ENCODE data around the gene PDP2.
"Not testable (repeated sequence)": the region's sequence is repeated elsewhere in the genome, so short reads cannot be mapped to it uniquely, and the experiment has no call there.

PDP2 gene

DNA sequence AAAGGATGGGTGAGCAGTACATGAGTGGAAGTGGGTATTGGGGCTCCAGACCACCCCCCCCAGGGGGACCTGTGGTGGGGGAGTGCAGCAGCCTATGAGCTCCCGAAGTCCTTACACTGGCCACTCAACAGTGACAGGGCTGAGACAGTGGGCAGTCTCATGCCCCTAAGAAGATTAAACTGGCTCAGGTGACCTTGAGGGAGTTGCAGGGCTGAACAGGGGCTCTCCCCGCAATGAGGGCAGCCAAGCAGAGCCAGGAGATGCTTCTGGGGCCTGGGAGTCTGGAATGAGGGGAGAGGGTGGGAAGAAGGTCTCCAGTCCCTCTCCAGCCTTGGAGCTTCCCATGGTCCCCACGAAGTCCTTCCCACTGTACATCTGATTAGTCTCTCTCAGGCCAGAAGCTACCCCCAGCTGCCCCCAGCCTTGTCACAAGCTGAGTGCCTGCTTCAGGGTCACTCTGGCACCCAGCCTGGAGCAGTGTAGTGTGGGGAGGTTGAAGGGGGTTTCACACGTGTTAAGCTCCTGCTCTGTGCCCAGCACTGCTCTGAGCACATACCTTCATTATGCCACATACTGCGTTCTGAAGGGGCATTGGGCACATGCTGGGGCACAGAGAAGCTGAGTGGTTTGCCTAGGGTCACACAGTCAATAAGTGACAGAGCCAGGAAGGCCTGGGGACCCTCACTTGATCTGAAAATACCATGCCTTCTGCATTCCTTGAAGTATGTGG, 39.4 kb downstream of the PDP2 start:
- no peak for DNase-seq (ENCODE audit: low read depth in 4 of 4, low spot score in 1 of 4)

- no peak for DNase-seq (ENCODE audit: low read depth in 4 of 4, low spot score in 1 of 4)
These were observed 39.9 kb downstream of the PDP2 start for GRCh38 chr16:66920299-66920590.

DNA sequence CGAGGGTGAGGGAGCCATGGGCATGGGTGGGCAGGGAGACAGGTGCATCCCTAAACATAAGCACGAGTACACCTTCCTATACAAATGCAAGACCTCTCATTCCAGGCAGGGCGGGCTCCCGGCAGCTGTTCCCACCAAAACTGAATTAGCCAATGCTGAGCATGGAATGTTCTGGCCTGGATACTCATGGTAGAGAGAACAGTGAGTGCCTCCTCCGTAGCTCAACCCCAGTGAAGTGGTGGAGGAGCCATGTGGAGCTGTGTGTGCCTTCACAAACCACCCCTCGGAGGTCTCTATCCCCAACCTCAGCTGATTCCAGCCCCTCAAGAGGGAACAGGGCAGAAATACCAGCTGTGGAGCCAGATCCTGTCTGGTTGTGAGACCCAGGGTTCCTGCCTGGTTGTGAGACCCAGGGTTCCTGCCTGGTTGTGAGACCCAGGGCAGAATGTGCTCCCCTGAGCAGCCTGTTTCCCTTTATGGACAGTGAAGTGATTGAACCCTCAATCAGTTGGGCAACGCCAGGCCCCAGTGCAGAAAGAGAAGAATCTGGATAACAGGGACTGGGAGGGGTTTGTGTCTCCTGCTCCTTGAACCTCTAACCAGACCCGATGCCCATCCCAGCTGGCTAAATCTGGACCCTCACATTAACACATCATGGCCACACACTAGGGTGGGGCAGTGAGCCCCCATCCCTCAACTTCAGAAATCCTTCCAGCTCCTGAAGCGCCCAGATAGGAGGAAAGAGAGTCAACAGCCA, 40.8 kb downstream of the PDP2 start:
- DNase-seq (ENCODE audit: low read depth in 4 of 4, low spot score in 1 of 4), result no peak

DNA sequence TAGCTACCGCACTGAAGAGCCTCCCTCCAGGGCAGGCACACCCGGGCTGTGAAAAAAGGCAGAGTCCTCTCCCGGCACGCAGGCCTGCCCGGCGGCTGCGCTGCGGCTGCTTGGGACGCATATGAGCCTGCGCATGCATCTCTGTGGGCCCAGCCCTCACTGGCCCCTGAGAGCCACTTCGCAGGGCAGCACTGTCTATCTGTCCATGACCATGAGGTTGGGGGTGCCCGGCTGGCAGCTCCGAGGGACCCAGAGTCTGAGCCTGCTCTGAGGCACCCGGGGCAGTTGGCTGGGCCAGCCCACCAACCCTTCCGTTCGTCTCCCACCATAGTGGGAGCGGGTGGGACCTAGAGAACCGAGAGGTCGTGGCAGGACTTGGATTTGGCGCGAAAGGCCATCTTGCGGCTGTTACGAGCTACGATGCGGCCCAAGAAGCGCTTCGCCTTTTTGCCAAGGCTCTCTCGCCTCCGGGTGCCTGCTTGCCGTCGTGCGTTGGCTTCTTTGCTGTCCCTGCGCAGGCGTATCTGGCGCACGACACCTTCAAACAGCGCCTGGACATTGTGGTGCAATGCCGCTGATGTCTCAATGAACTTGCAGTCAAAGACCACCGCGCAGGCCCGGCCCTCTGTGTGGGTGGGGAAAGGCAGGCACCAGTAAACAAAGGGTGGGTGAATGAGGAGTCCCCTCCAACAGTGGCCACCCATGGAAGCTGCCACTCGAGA, 41.6 kb downstream of the PDP2 start:
- no peak for DNase-seq (ENCODE audit: low read depth in 4 of 4, low spot score in 1 of 4)

GRCh38 chr16:66923247-66923731, 43.0 kb downstream of the PDP2 start:
- DNase-seq (ENCODE audit: low read depth in 4 of 4, low spot score in 1 of 4), result no peak

- no peak for DNase-seq (ENCODE audit: low read depth in 4 of 4, low spot score in 1 of 4)
These were observed 43.6 kb downstream of the PDP2 start for GRCh38 chr16:66923866-66924265.

DNA sequence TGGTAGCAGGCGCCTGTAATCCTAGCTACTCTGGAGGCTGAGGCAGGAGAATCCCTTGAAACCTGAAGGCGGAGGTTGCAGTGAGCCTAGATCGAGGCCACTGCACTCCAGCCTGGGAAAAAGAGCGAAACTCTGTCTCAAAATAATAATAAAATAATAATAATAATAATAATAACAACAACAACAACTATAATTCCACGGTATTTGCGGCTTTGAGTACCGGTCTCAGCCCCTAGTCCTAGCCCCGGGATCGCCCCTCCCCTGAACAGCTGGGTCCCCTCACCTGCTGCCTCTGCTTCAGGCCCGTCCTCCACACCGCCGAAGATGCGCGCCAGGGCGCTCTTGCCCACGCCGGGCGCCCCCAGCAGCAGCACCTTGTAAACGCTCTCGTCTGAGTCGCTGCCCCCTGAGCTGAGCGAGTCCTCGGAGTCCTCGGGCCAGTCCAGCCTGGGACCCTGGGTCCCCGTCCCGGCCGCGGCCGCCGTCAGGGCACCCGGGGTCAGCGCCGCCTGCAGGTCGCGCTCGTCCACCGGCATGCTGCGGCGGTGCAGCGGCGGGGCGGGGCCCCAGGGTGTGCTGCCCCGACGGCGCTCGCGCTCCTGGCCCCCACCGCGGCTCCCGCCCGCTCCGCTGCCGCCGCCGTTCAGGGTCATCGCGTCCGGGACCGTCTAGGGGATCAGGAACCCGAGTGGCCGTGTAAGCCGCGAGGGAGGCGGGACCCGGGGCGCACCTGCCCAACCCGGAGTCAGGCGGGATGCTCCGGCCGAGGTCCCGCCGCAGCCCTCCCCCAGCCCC, 44.4 kb downstream of the PDP2 start:
- peak in 1 of 4 experiments; percentile 28 for DNase-seq (ENCODE audit: low read depth in 4 of 4, low spot score in 1 of 4)

- DNase-seq (ENCODE audit: low read depth in 4 of 4, low spot score in 1 of 4), result no peak
These were observed 45.1 kb downstream of the PDP2 start, which contains the start of gene RRAD for GRCh38 chr16:66925322-66925840. Gene RRAD (minus strand): TSS chr16:66925535. CDS start chr16:66925179, 356 bp downstream.

- DNase-seq (ENCODE audit: low read depth in 4 of 4, low spot score in 1 of 4), result no peak
These were observed 46.0 kb downstream of the PDP2 start for GRCh38 chr16:66926171-66926947.

- no peak for DNase-seq (ENCODE audit: low read depth in 4 of 4, low spot score in 1 of 4)
These were observed 46.7 kb downstream of the PDP2 start for GRCh38 chr16:66926961-66927436.

- DNase-seq (ENCODE audit: low read depth in 4 of 4, low spot score in 1 of 4), result no peak
These were observed 47.8 kb downstream of the PDP2 start for GRCh38 chr16:66927918-66928649.

- peak in 1 of 4 experiments; percentile 29 for DNase-seq (ENCODE audit: low read depth in 4 of 4, low spot score in 1 of 4)
These were observed 48.5 kb downstream of the PDP2 start for GRCh38 chr16:66928702-66929388.

- DNase-seq (ENCODE audit: low read depth in 4 of 4, low spot score in 1 of 4), result no peak
These were observed 49.9 kb downstream of the PDP2 start for GRCh38 chr16:66930189-66930588.

DNA sequence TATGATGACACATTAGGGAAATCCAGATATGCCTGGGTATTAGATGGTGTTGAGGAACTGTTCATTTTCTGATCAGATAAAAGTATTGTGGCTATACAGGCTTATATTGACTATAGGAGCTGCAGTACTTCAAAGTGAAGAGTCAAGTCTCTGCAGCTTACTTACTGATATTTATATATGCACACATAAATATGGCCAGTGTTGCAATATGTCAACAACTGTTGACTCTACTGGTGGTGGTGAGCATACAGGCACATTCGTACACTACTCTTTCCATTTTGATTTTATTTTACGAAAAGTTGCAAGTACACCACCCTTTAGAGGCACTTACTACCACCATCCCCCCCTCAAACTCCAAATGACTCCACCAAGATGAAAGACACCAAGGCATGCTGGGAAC, 51.4 kb downstream of the PDP2 start:
- no peak for DNase-seq (ENCODE audit: low read depth in 4 of 4, low spot score in 1 of 4)

GRCh38 chr16:66932076-66932475, 51.8 kb downstream of the PDP2 start:
- no peak for DNase-seq (ENCODE audit: low read depth in 4 of 4, low spot score in 1 of 4)

GRCh38 chr16:66933776-66934137, 53.4 kb downstream of the PDP2 start:
- DNase-seq (ENCODE audit: low read depth in 4 of 4, low spot score in 1 of 4), result peak in 3 of 4 experiments; percentile 23 to 41 (median 32)

GRCh38 chr16:66934138-66934838, 54.0 kb downstream of the PDP2 start, which contains the start of gene CIAO2B:
Gene CIAO2B (minus strand): TSS chr16:66934402. CDS start chr16:66934364, 38 bp downstream.
- peak; percentile 75 to 91 (median 82) for DNase-seq (ENCODE audit: low read depth in 4 of 4, low spot score in 1 of 4)

DNA sequence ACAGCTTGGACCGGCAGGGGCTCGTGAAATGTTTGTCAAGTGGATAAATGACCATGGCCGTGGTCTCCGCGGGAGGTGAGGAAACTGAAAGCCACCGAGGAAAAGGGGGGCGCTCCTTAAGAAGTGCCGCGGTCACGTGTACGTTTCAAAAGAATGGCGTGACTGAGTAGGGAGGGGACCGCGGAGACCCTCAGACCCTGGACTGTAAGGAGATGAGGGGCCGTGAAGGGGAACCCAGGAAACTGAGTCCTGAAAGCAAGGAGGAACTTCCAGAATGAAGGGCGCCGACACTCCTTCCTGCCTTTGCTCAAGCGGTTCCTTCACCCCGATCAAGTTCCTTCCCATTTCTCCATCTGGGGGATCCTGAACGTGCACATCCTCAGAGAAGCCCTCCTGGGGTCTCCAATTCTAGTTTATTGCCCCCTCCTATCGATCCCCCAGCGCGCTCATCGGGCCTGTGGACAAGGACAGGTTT, 54.6 kb downstream of the PDP2 start:
- not testable (repeated sequence) for DNase-seq (ENCODE audit: low read depth in 4 of 4, low spot score in 1 of 4)
